ENCODE data around the gene CPZ.
A peak's percentile ranks its signal among the peaks of the same experiment; 100 is the strongest.

The CPZ gene

DNA sequence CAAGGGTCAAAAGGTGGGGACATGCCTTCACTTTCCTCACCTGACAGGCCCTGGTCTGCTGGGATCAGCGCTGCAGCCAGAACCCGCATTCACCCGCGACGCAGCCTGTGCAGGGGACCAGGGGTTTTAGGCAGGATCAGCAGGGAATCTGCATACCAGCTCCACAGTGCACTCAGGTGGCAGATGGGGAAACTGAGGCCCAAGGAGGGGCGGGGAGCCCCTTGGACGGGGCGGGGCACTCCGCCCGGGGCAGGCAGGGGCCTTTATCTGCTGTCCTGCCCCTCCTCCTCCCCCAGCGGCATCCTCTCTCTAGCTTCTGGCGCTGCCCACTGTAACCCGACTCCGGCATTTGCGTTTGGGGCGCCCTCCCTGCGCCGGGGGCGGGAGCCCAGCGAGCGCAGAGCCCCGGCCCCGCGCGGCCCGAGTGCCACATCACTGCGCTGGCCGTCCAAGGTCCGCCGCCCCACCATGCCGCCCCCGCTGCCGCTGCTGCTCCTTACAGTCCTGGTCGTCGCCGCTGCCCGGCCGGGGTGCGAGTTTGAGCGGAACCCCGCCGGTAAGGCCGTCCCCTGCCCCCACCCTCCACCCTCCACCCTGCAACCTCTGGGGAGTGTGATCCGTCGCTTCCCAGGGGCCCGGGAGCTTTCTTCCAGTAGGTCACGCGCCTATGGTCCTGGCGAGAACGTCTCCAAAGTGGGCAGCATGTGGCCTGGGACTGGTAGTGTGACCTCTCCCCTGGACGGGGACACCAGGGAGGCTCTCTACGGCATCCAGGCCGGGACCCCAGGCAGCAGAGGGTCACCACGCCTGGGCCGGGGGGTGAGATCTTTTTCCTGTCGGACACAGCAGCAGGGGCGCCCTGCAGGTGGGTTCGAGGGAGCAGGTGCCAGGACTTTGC is at the start of gene CPZ:
CPZ (plus strand) TSS at position 400 of the 898 bp plus-strand sequence; CDS start at position 469, 69 bp downstream.
- DNase-seq, result no peak

DNA sequence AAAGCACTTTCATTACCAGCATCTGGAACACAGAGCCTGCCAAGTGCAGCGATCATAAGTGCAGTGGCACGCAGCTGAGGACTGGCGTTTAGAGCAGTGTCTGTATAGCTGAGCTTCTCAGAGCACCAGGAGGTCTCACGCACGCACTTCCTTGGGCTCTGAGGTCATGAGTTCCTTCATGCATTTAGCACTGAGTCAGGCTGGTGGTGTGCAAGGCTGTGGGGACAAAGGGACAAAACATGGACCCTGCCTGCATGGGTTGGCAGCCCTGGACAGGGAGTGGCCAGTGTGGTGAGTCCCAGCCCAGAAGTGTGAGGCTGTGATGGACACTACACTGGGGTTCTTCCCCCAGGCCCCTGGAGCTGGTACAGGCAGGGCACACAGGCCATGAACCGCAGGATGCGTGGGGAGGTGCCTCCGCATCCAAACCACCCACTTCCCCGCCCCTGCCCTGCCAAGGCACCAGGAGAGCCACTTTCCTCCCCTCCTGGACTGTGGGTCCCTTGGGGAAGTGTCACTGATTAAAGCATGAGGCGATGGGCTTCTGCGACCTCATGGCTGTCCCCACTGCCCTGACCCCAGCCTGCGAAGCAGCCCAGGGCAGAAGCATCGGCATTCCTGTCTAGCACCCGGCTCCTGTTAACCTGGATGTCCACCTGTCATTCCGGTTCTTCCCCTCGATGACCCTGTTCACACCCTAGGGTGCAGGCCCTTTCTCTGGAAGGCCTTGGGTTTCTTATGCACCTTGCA is 49.6 kb upstream of the CPZ start:
- DNase-seq, result no peak

DNA sequence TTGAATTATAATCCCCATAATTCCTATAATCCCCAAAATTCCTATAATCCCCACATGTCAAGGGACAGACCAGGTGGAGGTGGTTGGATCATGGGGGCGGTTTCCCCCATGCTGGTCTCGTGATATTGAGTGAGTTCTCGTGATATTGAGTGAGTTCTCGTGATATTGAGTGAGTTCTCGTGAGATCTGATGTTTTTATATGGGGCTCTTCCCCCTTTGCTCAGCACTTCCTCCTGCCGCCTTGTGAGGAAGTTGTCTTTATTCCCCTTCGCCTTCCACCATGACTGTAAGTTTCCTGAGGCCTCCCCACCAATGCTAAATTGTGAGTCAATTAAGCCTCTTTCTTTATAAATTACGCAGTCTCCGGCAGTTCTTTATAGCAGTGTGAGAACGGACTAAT is 48.9 kb upstream of the CPZ start:
- no peak for DNase-seq

- no peak for DNase-seq
These were observed 48.3 kb upstream of the CPZ start for GRCh38 chr4:8544282-8544681.

DNA sequence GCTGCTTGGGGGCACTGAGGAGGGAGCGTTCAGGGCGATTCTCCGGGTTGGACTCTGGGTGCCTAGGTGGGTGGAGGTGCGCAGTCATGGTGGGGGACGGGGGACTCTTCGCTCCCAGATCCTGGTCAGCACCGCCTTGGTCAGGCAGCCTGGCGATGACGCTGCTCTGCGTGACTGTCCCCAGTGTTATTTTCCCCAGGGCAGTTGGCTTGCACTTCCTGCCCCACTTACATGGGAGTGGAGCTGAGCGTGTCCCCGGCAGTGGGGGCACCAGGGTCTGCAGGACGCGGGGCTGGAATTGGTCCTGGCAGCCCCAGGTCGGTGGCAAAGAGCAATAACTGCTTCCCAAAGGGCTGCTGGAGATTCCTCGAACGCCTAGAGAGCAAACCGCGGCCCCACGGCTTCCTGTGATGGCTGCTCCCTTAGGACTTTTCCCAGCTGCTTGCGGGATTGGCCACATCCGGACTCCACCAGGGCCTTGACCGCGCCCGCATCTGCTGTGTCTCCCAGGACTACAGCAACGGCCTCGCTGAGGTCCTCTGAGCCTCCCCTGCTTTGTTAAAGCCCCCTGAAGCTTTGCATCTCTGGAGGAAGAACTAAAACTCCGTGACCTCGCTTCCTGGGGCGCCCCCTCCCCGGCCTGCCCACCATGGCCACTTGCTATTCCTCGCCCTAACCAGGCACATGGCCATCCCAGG is 47.7 kb upstream of the CPZ start:
- no peak for DNase-seq

GRCh38 chr4:8545439-8545765 is 47.2 kb upstream of the CPZ start:
- DNase-seq, result no peak

GRCh38 chr4:8546766-8547107 is 45.8 kb upstream of the CPZ start:
- DNase-seq, result no peak

- DNase-seq, result peak; percentile 23
These were observed 45.3 kb upstream of the CPZ start for GRCh38 chr4:8547108-8547911.

DNA sequence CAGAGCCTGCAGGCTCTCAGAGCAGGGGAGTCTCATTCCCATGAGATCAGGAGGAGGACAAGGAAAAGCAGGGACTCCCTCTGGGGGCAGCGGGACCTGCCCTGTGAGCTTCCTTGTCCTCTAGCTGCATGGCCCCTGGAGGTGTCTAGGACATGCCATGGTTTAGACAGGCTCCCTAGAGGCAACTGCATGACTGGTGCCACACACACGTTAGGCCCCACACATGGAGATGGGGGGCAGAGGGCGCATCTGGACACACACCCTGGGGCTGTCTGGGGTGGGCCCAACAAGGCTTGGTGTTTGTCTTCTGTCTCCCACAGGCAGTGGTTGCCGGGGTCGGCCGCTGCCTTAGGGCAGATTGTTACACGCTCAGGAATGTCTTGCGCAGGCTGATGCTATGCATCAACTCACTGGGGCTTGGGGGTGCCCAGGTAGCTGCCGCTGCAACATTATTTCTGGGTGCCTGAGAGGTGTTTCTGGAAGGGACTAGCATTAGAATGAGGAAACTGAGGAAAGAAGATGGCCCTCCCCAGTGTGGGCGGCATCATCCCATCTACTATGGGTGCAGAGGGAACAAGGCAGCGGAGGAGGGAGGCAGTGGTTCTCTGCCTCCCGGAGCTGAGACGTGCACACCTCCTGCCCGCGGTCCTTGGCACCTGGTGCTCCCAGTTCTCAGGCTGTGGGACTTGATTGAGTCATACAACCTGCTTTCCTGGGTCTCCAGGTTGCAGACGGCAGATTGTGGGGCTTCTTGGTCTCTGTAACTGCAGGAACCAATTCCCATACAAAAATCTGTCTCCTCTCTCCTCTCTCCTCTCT is 44.4 kb upstream of the CPZ start:
- DNase-seq, result no peak

GRCh38 chr4:8548731-8549351 is 43.7 kb upstream of the CPZ start:
- DNase-seq, result no peak

GRCh38 chr4:8549352-8549931 is 43.1 kb upstream of the CPZ start:
- DNase-seq, result no peak

DNA sequence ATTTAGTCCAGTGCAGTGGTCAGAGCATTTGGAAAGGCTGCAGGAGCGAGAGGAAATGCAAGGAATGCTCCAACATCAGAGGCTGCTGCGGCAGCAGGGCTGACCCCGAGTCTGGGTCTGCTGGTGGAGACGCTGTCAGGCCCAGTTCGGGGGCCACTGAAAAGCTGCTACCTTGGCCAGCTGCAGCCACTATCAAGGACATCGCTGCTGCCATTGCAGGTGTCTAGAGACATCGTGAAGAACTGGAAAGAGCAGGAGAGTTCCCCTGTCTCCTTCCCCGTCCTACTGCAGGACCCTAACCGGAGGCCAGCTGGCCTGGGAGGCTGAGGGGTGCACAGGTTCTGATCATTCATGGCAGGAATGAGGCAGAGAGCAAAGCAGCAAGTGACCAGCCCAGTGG is 41.9 kb upstream of the CPZ start:
- no peak for DNase-seq

GRCh38 chr4:8552024-8552423 is 40.5 kb upstream of the CPZ start:
- no peak for DNase-seq

- DNase-seq, result no peak
These were observed 39.9 kb upstream of the CPZ start for GRCh38 chr4:8552581-8553205.

DNA sequence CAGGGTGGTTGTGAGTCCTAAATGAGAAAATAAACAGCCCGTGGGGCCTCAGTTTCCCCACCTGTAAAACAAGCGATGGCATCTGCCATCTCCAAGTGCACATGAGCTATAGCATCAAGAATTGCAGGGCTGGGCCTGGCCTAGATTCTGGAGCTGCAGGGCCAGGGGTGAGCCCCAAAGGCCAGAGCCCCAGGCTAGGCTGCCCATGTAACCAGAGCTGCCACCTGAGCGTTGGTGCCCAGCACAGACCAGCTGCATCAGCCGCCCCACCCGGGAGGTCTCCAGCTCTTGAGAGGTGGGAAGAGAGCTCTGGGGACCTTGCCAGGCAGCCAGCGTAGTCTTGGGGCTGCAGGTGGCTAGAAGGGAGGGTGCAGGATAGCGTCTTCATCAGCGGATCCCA is 39.3 kb upstream of the CPZ start:
- no peak for DNase-seq

DNA sequence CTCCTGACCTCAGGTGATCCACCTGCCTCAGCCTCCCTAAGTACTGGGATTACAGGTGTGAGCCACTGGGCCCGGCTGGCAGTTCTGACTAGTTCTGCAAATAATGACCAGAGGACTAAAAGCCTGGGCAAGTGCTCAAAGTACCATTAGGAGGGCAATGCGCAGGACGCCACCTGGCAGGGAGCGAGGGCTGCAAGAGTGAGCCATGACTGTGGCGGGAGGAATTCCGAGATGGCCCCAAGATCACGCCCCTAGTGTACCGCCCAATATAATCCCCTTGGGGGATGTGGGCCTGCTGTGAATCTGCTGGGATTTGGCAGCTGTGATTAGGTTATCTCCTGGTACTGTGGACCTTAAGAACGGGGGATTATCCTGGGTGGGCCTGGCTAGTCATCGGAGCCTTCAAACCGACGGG is 38.6 kb upstream of the CPZ start:
- no peak for DNase-seq

GRCh38 chr4:8554555-8555100 is 37.9 kb upstream of the CPZ start:
- no peak for DNase-seq

DNA sequence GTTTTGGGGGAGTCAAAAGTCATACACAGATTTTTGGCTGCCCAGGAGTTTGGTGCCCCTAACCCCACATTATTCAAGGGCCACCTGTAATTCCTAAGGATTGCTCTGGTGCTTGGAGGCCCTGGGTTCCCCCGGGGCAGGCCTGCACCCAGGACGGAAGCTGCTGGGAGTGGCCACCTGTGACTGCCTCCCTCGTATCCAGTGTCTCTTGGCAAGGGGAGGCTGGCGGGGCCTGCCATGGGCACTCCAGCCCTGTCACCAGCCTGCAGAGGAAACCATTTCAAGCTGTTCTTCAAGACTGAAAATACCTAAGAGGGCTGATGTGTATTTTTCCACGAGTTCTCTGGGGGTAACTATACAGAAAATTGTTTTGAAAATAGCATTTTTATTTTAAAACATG is 36.8 kb upstream of the CPZ start:
- no peak for DNase-seq

- DNase-seq, result no peak
These were observed 36.0 kb upstream of the CPZ start for GRCh38 chr4:8556341-8557150.
